IMR-90 (cell line): ENCODE data around the gene ZNF346. TPM values are rescaled to one million over a fixed set of nuclear protein-coding genes. Genes with fewer than 3 reads are reported as not detected.
A peak's percentile ranks its signal among the peaks of the same experiment; 100 is the strongest.

Experiments
- ATAC-seq: fragments of 200-7000 bp; cut with Tn5 transposase; 2 replicates; pipeline ENCODE4 v1.9.1; 2020; ENCODE audit warnings: low read depth, mild to moderate bottlenecking, moderate library complexity
- BruUV-seq: library from RNA; stranded (reverse); fragments of 400-500 nt; replicated peaks from 2 replicates; lab custom pipeline; 2021; lab: Mats Ljungman, UMichigan
- CTCF ChIA-PET: fragments of 300-600 bp; formaldehyde crosslinking; extraction: SDS; loops from one replicate; lab custom pipeline; 2021; ENCODE audit warnings: antibody characterized with exemption; lab: Yijun Ruan, JAX
- POLR2A ChIA-PET: fragments of 300-600 bp; sonication (Branson Sonifier 250); formaldehyde crosslinking; loops from one replicate; lab custom pipeline; 2022; ENCODE audit warnings: antibody characterized with exemption; ENCODE audit not compliant: unreplicated experiment; lab: Charles Lee
- DNase-seq: peaks from one replicate; pipeline ENCODE4 v3.0.0; 2013
- H2AFZ ChIP-seq: replicated peaks from 2 replicates; pipeline ENCODE3; 2013; ENCODE audit warnings: low read length, mild to moderate bottlenecking; ENCODE audit not compliant: poor library complexity
- H2AK5ac ChIP-seq: 2 replicates; pipeline ENCODE4 v1.6.1; 2013; ENCODE audit warnings: low read depth, low read length, inconsistent platforms
- H2AK9ac ChIP-seq: replicated peaks from 2 replicates; pipeline ENCODE3; 2013; ENCODE audit warnings: mild to moderate bottlenecking, low read depth, low read length, moderate library complexity; ENCODE audit not compliant: poor library complexity
- H2BK120ac ChIP-seq: 2 replicates; pipeline ENCODE4 v1.6.1; 2013; ENCODE audit warnings: low read depth, low read length, inconsistent platforms
- H2BK15ac ChIP-seq: 3 replicates; pipeline ENCODE4 v1.6.1; 2013; ENCODE audit warnings: low read depth, low read length, inconsistent platforms
- H2BK20ac ChIP-seq: 2 replicates; pipeline ENCODE4 v1.6.1; 2013; ENCODE audit warnings: low read depth, mild to moderate bottlenecking, inconsistent platforms, low read length, moderate library complexity
- H2BK5ac ChIP-seq: 2 replicates; pipeline ENCODE4 v1.6.1; 2013; ENCODE audit warnings: mild to moderate bottlenecking, low read depth, low read length, inconsistent platforms; ENCODE audit not compliant: poor library complexity, severe bottlenecking
- H3K14ac ChIP-seq: replicated peaks from 2 replicates; pipeline ENCODE4 v1.6.1; 2013; ENCODE audit warnings: low read depth, low read length, inconsistent platforms
- H3K18ac ChIP-seq: 2 replicates; pipeline ENCODE4 v1.6.1; 2013; ENCODE audit warnings: low read depth, low read length, control low read depth
- H3K23ac ChIP-seq: 2 replicates; pipeline ENCODE4 v1.6.1; 2013; ENCODE audit warnings: low read depth, low read length, inconsistent platforms
- H3K27ac ChIP-seq: 2 replicates; pipeline ENCODE4 v1.5.1; 2013; ENCODE audit warnings: mild to moderate bottlenecking, control low read depth, low read length; ENCODE audit not compliant: insufficient read depth
- H3K27me3 ChIP-seq: 2 replicates; pipeline ENCODE4 v1.6.1; 2013; ENCODE audit warnings: low read length; ENCODE audit not compliant: control insufficient read depth, insufficient read depth
- H3K36me3 ChIP-seq: 2 replicates; pipeline ENCODE4 v1.6.1; 2013; ENCODE audit warnings: low read length, mixed read lengths; ENCODE audit not compliant: control insufficient read depth, insufficient read depth
- H3K4ac ChIP-seq: 2 replicates; pipeline ENCODE4 v1.6.1; 2013; ENCODE audit warnings: low read depth, low read length, inconsistent platforms
- H3K4me1 ChIP-seq: 2 replicates; pipeline ENCODE4 v1.6.1; 2013; ENCODE audit warnings: low read length, mixed read lengths; ENCODE audit not compliant: control insufficient read depth, insufficient read depth
- H3K4me2 ChIP-seq: 2 replicates; pipeline ENCODE4 v1.6.1; 2013; ENCODE audit warnings: low read depth, mild to moderate bottlenecking, control low read depth, low read length, moderate library complexity
- H3K4me3 ChIP-seq: 2 replicates; pipeline ENCODE4 v1.5.1; 2013; ENCODE audit warnings: low read depth, mild to moderate bottlenecking, control low read depth, low read length, moderate library complexity; ENCODE audit not compliant: insufficient read depth
- H3K56ac ChIP-seq: 2 replicates; pipeline ENCODE4 v1.6.1; 2013; ENCODE audit warnings: low read length, inconsistent platforms; ENCODE audit not compliant: insufficient read depth; ENCODE audit errors: extremely low read depth
- H3K79me1 ChIP-seq, 2 experiments: 2 replicates each; pipeline ENCODE4 v1.6.1; 2013; ENCODE audit warnings: low read length in 2 of 2, inconsistent platforms in 1 of 2, low read depth in 1 of 2
- H3K9ac ChIP-seq: 2 replicates; pipeline ENCODE4 v1.6.1; 2013; ENCODE audit warnings: low read depth, low read length, control low read depth
- H3K9me1 ChIP-seq: 2 replicates; pipeline ENCODE4 v1.6.1; 2013; ENCODE audit warnings: low read length, inconsistent platforms; ENCODE audit not compliant: insufficient read depth
- H3K9me3 ChIP-seq: 2 replicates; pipeline ENCODE4 v1.6.1; 2013; ENCODE audit warnings: low read length; ENCODE audit not compliant: control insufficient read depth, insufficient read depth
- H4K20me1 ChIP-seq: 2 replicates; pipeline ENCODE4 v1.6.1; 2013; ENCODE audit warnings: low read length, inconsistent platforms; ENCODE audit not compliant: insufficient read depth
- H4K5ac ChIP-seq: 2 replicates; pipeline ENCODE4 v1.6.1; 2013; ENCODE audit warnings: mild to moderate bottlenecking, low read depth, low read length, control low read depth
- H4K8ac ChIP-seq, 2 experiments: 2 replicates each; pipeline ENCODE4 v1.6.1; 2013; ENCODE audit warnings: low read depth in 2 of 2, low read length in 2 of 2, control low read depth in 1 of 2, inconsistent platforms in 1 of 2
- H4K91ac ChIP-seq: 2 replicates; pipeline ENCODE4 v1.6.1; 2013; ENCODE audit warnings: low read depth, low read length, inconsistent platforms; ENCODE audit not compliant: insufficient read depth
- CHD1 ChIP-seq: IDR thresholded peaks from 2 replicates; pipeline ENCODE4 v1.6.1; 2012; ENCODE audit warnings: low read depth, low read length, improper control_type of control experiment
- FOS ChIP-seq: fragments of 150-350 bp; IDR thresholded peaks from 2 replicates; pipeline ENCODE4 v1.6.1; 2016; ENCODE audit warnings: low read depth, low read length
- MAZ ChIP-seq: IDR thresholded peaks from 2 replicates; pipeline ENCODE4 v1.6.1; 2012; ENCODE audit warnings: low read depth, mild to moderate bottlenecking, low read length, improper control_type of control experiment, moderate library complexity, borderline replicate concordance
- POLR2A ChIP-seq: IDR thresholded peaks from 2 replicates; pipeline ENCODE4 v1.6.1; 2012; ENCODE audit warnings: mild to moderate bottlenecking, low read depth, low read length
- RCOR1 ChIP-seq: IDR thresholded peaks from 2 replicates; pipeline ENCODE4 v1.6.1; 2012; ENCODE audit warnings: mild to moderate bottlenecking, low read length, improper control_type of control experiment; ENCODE audit not compliant: insufficient replicate concordance
- RFX5 ChIP-seq: IDR thresholded peaks from 2 replicates; pipeline ENCODE4 v1.8.0; 2012; ENCODE audit warnings: low read depth, mild to moderate bottlenecking, low read length, moderate library complexity
- SMC3 ChIP-seq: fragments of 150-350 bp; IDR thresholded peaks from 2 replicates; pipeline ENCODE4 v1.6.1; 2016; ENCODE audit warnings: low read depth, mild to moderate bottlenecking, antibody characterized with exemption, low read length, moderate library complexity
- WGBS, 2 experiments: methylation state at CpG; one replicate each; pipeline versions ENCODE4 v1.1.5 to v1.1.7; 2013; ENCODE audit warnings: missing lambda C conversion rate in 2 of 2; ENCODE audit not compliant: insufficient read length in 1 of 2; ENCODE audit errors: extremely low coverage in 2 of 2; 5-methylcytosine and 5-hydroxymethylcytosine counted together
- dilution Hi-C: fragments of 300-500 bp; cut with HindIII; formaldehyde crosslinking; loops from one replicate; pipeline ENCODE4 v1.14.3; 2018; ENCODE audit warnings: low sequenced_read_pairs; ENCODE audit not compliant: unreplicated experiment
- in situ Hi-C: fragments of 300-500 bp; cut with MboI; formaldehyde crosslinking; loops from 3 replicates; pipeline ENCODE4 v1.14.3; 2019; ENCODE audit warnings: low sequenced_read_pairs, inconsistent platforms, mixed read lengths
- intact Hi-C: fragments of 100-400 bp; cut with micrococcal nuclease; formaldehyde crosslinking; loops from 2 replicates; pipeline ENCODE4 v1.10.0; 2022
- polyA plus RNA-seq, 3 experiments: library from polyadenylated mRNA; depleted of rRNA; stranded (reverse); fragments of >200 nt; gene quantifications; 2 replicates each; pipeline ENCODE4 v1.2.3, GENCODE V29; 2012; ENCODE audit warnings: low replicate concordance in 1 of 3
- total RNA-seq: library from RNA; depleted of rRNA; stranded (reverse); fragments of >200 nt; gene quantifications from 2 replicates; pipeline ENCODE4 v1.2.3, GENCODE V29; 2012

The ZNF346 gene
- total and polyA plus RNA-seq, 2 of the 4 experiments (the other 2 are of a cell fraction): 15.1 to 17.0 TPM

GRCh38 chr5:177089825-177090641 is 67.5 kb downstream of the ZNF346 start:
- peaks cover 8% of the 10 kb centered on the region; the same call in 1 of the 2 replicates for H3K36me3 ChIP-seq
- H2AFZ ChIP-seq: peak overlapping the region; percentile 19
- H3K9me1 ChIP-seq: 0 out of 2 replicates have a peak, but pooled peaks cover 4% of the 10 kb centered on the region
- in situ Hi-C loops: no loop called here
- 72% methylated on average over 9 of the region's 21 CpGs; no CpG with 5 or more reads in 1 of the 2 experiments for WGBS, 2 experiments
- H2BK20ac ChIP-seq: peak overlapping the region; percentile 29; the same call in 1 of the 2 replicates
- peak overlapping the region; percentile 61 for H2AK5ac ChIP-seq
- BruUV-seq: no TSS peak
- H4K8ac ChIP-seq: no peak overlapping the region
- H3K27me3 ChIP-seq: no peaks in the 10 kb centered on the region
- H3K4me2 ChIP-seq: no peak overlapping the region; the same call in 1 of the 2 replicates
- H2BK5ac ChIP-seq: no peak overlapping the region
- intact Hi-C loops: no loop called here
- no peak overlapping the region; the same call in 2 of the 3 replicates for H2BK15ac ChIP-seq
- no peak for DNase-seq
- no peak overlapping the region for H2AK9ac ChIP-seq
- no peak overlapping the region; the same call in 1 of the 2 replicates for H2BK120ac ChIP-seq
- ChIA-PET POLR2A (no interaction called here), CTCF (interaction anchor here (0.9 kb wide), 1 partner anchor 18 kb away, joined by 3 read pairs; no protein-coding TSS in a partner anchor)
- peaks cover 18% of the 10 kb centered on the region for H3K4me1 ChIP-seq
- H3K23ac ChIP-seq: no peak overlapping the region
- H3K79me1 ChIP-seq: no peaks in the 10 kb centered on the region
- peak overlapping the region; percentile 13; the same call in 1 of the 2 replicates for H3K4ac ChIP-seq
- H3K14ac ChIP-seq: no peak overlapping the region
- TF ChIP-seq RCOR1 (no peak), FOS (no peak), MAZ (no peak), SMC3 (no peak), RFX5 (no peak), POLR2A (no peak), CHD1 (no peak)
- peak overlapping the region; percentile 35; the same call in 1 of the 2 replicates for H4K91ac ChIP-seq
- H3K18ac ChIP-seq: no peak overlapping the region
- H3K4me3 ChIP-seq: no peak overlapping the region
- dilution Hi-C loops: no loop called here
- no peak overlapping the region for H3K27ac ChIP-seq
- H3K56ac ChIP-seq: no peak overlapping the region
- H4K20me1 ChIP-seq: no peaks in the 10 kb centered on the region; the same call in 1 of the 2 replicates
- H3K9ac ChIP-seq: no peak overlapping the region
- no peak for ATAC-seq
- no peaks in the 10 kb centered on the region for H3K9me3 ChIP-seq
- no peak overlapping the region; the same call in 1 of the 2 replicates for H4K5ac ChIP-seq
